NCI-H128 (cell line): ENCODE data around the gene TMEM121B.

ENCODE experiments used
- DNase-seq: peaks from one replicate; lab custom pipeline; 2025; ENCODE audit not compliant: unreplicated experiment; lab: John Stamatoyannopoulos, UW

TMEM121B gene

DNA sequence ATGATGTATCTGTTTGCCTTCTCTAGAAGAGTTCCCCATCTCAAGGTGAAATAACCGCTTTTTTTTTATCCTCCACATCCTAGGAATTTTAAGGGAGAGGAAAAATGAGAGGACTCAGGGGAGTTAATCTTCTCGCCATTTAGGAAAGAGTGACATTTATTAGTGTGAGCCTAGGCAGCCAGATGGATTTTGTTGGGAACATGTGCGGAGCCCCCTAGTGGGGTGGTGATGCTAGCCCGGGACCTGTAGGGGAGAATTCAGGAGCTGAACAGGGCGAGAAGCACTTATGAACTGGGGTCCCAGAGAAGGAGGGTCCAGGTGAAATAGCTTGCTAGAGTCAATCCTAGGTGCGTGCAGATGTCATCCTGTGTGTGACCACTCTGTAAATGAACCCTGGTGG, 25.6 kb downstream of the TMEM121B start:
- no peak for DNase-seq

- DNase-seq: no peak
Observed at GRCh38 chr22:17093081-17093480, 28.1 kb downstream of the TMEM121B start.

- DNase-seq: no peak
Observed at GRCh38 chr22:17091851-17092250, 29.3 kb downstream of the TMEM121B start.

DNA sequence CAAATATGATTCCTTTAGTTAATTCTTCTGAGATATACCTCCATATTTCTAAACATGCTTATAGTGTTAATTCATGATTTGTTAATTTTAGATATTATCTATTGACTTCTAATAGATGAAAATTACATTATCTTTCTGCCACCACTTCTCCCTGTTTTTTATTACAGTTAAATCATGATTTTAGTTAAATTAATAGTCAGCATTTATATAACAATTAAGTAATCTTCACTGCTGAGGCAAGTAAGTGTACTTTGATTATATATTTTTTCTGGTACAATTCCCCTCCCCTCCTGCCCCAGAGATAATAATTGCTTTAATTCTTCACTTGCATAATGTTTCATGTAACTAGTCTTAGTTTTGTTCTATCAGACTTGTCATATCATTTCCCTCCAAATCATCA, 30.6 kb downstream of the TMEM121B start:
- DNase-seq: no peak

DNA sequence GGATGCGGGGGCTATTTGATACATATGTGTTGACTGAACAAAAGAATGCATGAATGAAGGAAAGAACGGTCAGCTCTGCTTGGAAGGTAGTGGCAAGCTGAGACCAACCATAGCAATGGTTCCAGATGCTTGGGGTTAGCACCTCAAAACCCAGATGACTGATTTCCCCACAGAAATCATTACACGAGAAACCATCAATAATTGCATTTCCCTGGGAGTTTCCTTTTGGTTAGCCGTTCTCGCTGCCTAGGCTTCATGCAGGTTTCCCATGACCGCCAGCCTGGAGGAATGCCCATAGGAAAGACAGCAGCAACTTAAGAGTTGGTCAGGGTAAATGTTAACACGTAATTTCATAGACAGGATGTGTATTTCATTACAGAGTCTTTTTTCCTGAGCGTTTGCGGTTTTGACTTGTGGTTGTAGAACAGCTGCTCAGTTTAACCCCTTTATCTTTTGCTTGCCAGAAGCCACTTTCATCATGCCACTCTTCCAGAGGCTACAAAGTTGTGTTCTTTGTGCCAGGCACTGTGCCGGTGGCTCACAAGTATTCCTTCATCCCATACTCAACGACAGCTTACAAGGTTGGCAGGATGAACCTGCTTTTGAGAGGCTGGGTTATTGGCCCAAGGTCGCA, 33.5 kb downstream of the TMEM121B start:
- DNase-seq: no peak

GRCh38 chr22:17086788-17087497, 34.2 kb downstream of the TMEM121B start:
- no peak for DNase-seq

DNA sequence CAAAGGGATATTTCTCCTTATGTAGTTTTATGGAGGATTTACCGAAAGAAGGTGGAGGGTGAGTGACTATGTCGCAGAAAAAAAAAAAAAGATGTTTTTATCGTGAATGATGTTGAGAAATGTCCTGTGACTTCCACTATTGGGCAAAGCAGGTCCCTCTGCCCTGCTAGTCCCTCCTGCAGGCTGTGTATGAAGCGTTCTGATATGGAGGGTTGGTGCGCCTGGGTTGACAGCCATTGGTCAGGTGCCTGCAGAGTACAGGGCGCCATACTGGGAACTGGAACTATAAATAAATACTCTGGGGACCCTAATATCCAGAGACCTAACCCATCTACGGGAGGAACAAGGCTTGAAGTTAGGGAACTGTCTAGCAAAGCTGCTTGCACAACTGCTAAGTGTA, 34.9 kb downstream of the TMEM121B start:
- no peak for DNase-seq

GRCh38 chr22:17085277-17086181, 35.6 kb downstream of the TMEM121B start:
- no peak for DNase-seq

DNA sequence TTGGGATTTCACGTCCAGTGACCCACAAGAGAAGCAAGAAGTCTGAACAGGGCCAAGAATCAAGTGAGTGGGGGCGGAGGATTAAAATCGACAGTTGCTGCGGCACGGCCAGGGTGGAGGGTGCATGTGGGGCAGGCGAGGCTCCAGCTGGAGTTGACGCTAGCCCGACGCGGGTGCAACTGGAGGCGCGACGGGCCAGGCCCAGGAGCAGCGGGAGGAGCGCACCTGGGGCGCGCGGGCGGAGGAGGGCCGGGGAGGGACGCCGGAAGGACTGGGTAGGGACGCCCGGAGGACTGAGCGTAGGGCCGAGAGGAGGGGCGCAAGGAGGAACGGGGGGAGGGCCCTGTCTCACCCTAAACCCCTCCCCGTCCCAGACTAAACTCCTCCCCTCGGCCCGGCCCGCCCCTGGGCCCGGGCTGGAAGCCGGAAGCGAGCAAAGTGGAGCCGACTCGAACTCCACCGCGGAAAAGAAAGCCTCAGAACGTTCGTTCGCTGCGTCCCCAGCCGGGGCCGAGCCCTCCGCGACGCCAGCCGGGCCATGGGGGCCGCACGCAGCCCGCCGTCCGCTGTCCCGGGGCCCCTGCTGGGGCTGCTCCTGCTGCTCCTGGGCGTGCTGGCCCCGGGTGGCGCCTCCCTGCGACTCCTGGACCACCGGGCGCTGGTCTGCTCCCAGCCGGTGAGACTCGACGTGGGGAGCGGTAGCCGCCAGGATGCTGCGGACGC, 36.4 kb downstream of the TMEM121B start, which contains the start of gene IL17RA:
Gene IL17RA, plus strand, starts transcription at position 447 of the 723 bp plus-strand sequence. Its CDS starts 92 bp downstream, at position 539.
- peak; percentile 32 for DNase-seq

DNA sequence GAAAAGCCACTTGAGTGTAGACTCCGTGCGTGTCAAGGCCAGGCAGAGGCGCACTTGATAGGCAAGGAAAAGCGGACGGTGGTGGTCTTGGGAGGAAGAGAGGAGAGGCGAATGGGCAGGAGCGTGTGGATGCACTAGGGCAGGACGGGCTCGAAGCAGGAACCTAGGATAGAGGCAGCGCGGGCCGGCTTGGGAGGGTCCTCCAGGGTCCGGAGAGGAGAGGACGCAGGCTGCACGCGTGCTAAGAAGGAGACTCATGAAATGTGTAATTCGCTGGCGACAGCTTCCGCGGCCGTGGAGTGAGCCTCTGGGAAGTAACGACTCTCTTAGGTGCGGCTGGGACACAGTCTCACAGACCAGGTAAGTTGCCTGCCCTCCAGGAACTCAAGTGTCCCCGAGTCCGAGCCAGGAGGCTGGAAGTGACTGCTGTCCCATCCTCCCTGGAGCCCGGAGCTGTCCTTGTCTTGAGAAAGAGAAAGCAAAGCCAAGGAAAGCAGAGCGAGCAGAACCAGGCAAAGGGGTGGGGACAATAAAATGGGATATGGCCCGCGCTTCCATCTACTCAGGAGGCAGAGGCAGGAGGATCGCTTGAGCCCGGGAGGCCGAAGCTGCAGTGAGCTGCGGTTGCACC, 37.2 kb downstream of the TMEM121B start:
- no peak for DNase-seq

- DNase-seq: no peak
Observed at GRCh38 chr22:17083255-17083654, 37.9 kb downstream of the TMEM121B start.

DNA sequence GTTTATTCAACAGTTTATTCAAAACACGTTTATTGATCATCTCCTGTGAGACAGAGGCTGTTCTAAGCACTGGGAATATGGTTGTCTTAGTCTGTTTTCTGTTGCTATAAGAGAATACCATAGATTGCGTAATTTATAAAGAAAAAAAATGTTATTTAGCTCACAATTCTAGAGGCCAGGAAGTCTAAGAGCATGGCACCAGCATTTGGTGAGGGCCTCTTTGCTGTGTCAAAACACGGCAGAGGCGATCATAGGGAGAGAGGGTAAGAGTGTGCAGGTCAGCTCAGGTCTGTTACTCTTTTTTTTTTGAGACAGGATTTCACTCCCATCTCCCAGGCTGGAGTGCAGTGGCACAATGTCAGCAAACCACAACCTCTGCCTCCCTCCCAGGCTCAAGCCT, 41.6 kb downstream of the TMEM121B start:
- no peak for DNase-seq

DNA sequence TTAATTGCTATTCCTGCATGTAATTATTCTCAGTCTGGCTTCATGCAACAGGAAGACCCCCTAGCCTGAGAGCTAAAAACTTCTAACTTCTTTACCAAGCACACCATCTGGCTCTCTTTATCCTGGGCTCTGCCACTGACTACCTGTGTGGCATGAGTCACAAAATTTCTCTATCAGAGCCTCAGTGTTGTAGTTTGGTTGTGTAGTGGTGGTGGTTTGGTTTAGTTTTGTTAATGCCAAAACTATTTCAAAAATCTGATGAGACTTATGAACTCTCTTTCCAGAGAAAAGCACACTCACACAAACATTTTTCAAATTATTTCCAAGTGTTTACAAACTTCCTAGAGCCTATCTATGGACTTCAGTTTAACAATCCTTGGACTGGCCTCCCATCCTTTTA, 43.9 kb downstream of the TMEM121B start:
- DNase-seq: no peak

DNA sequence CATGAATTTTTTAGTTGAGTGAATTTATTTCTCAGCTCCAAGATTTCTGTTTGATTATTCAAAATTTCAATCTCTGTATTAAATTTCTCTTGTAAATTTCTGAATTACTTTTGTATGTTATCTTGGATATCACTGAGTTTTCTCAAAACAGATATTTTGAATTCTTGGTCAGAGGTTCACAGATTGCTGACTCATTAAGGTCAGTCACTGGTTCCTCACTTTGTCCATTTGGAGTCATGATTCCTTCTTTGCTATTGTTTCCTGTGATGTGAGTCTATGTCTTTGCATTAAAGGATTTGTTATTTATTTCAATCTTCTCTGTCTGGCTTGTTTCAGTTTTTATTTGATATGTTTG, 46.5 kb downstream of the TMEM121B start:
- no peak for DNase-seq

- no peak for DNase-seq
Observed at GRCh38 chr22:17072877-17073276, 48.3 kb downstream of the TMEM121B start.
